Panc1 (cell line): ENCODE results near the gene FLRT1. TPM values are rescaled to one million over a fixed set of nuclear protein-coding genes. Genes with fewer than 3 reads are reported as not detected.

Source experiments
- ATAC-seq: fragments of 200-7000 bp; cut with Tn5 transposase; 2 replicates; pipeline ENCODE4 v1.9.1; 2020; ENCODE audit warnings: mild to moderate bottlenecking, moderate library complexity
- BruUV-seq: library from RNA; stranded (reverse); fragments of 400-500 nt; replicated peaks from 2 replicates; lab custom pipeline; 2021; lab: Mats Ljungman, UMichigan
- CTCF ChIA-PET: fragments of 300-600 bp; sonication (Branson Sonifier 250); formaldehyde crosslinking; loops from one replicate; lab custom pipeline; 2022; ENCODE audit warnings: antibody characterized with exemption; lab: Charles Lee
- POLR2A ChIA-PET: fragments of 300-600 bp; sonication (Branson Sonifier 250); formaldehyde crosslinking; loops from one replicate; lab custom pipeline; 2022; ENCODE audit warnings: antibody characterized with exemption; lab: Charles Lee
- DNase-seq: peaks from one replicate; pipeline ENCODE4 v3.0.0-alpha.2; 2010; ENCODE audit warnings: low read depth, low spot score
- H3K27ac ChIP-seq: 2 replicates; pipeline ENCODE4 v1.5.1; 2011; ENCODE audit warnings: mild to moderate bottlenecking, low read length, inconsistent platforms
- H3K27me3 ChIP-seq: fragments of 200-500 bp; sonication (Bioruptor generic); 2 replicates; pipeline ENCODE4 v1.6.0; 2014; ENCODE audit warnings: low read length, inconsistent platforms; ENCODE audit not compliant: control insufficient read depth, insufficient read depth
- H3K36me3 ChIP-seq: fragments of 200-500 bp; sonication (Bioruptor generic); 2 replicates; pipeline ENCODE4 v1.5.1; 2014; ENCODE audit warnings: inconsistent platforms, mild to moderate bottlenecking, low read length, moderate library complexity; ENCODE audit not compliant: control insufficient read depth, insufficient read depth
- H3K4me1 ChIP-seq: 2 replicates; pipeline ENCODE4 v1.5.1; 2011; ENCODE audit warnings: inconsistent platforms, mild to moderate bottlenecking, low read length, moderate library complexity; ENCODE audit not compliant: control insufficient read depth, insufficient read depth
- H3K4me3 ChIP-seq, 2 experiments: 2 replicates each; pipeline ENCODE4 v1.5.1; 2011 to 2012; ENCODE audit warnings: low read depth in 2 of 2, low read length in 2 of 2, mild to moderate bottlenecking in 2 of 2, inconsistent platforms in 1 of 2, moderate library complexity in 1 of 2
- H3K9me3 ChIP-seq: fragments of 200-500 bp; sonication (Bioruptor generic); 2 replicates; pipeline ENCODE4 v1.5.1; 2014; ENCODE audit warnings: low read depth, mild to moderate bottlenecking, inconsistent platforms, low read length, moderate library complexity; ENCODE audit not compliant: control insufficient read depth, insufficient read depth
- POLR2AphosphoS5 ChIP-seq: IDR thresholded peaks from 2 replicates; pipeline ENCODE4 v1.6.1; 2012; ENCODE audit warnings: mild to moderate bottlenecking, low read depth, low read length, moderate library complexity
- SIN3A ChIP-seq: IDR thresholded peaks from 2 replicates; pipeline ENCODE4 v1.6.1; 2012; ENCODE audit warnings: low read depth, mild to moderate bottlenecking, low read length, moderate library complexity, borderline replicate concordance; ENCODE audit not compliant: insufficient read depth
- TCF7L2 ChIP-seq: IDR thresholded peaks from 2 replicates; pipeline ENCODE4 v1.6.1; 2011; ENCODE audit warnings: mild to moderate bottlenecking, low read depth, low read length, inconsistent platforms
- in situ Hi-C: cut with HindIII; loops from 2 replicates; pipeline ENCODE4 v1.10.0; 2016; ENCODE audit warnings: low sequenced_read_pairs, low pct_unique_long_range_greater_than_20kb
- intact Hi-C: fragments of 100-400 bp; cut with micrococcal nuclease; formaldehyde crosslinking; loops from one replicate; pipeline ENCODE4 v1.10.0; 2022; ENCODE audit not compliant: unreplicated experiment
- total RNA-seq: library from RNA; stranded (reverse); gene quantifications from one replicate; pipeline ENCODE4 v1.2.1, GENCODE V29; 2021; ENCODE audit not compliant: unreplicated experiment
- TF ChIP-seq, protein P1 (sequence below), 2 experiments: IDR thresholded peaks; 2 replicates each; pipeline ENCODE4 v1.6.1; 2011 to 2012; ENCODE audit warnings: low read depth in 2 of 2, control low read depth in 1 of 2, low read length in 1 of 2, mild to moderate bottlenecking in 1 of 2, moderate library complexity in 1 of 2; ENCODE audit not compliant: insufficient read depth in 1 of 2
- TF ChIP-seq, protein P2 (sequence below): fragments of 450-650 bp; IDR thresholded peaks from 2 replicates; pipeline ENCODE4 v1.5.1; 2017; ENCODE audit warnings: mild to moderate bottlenecking

Gene FLRT1
- total RNA-seq, 1 experiment from 2014 or later: 0.51 TPM

DNA sequence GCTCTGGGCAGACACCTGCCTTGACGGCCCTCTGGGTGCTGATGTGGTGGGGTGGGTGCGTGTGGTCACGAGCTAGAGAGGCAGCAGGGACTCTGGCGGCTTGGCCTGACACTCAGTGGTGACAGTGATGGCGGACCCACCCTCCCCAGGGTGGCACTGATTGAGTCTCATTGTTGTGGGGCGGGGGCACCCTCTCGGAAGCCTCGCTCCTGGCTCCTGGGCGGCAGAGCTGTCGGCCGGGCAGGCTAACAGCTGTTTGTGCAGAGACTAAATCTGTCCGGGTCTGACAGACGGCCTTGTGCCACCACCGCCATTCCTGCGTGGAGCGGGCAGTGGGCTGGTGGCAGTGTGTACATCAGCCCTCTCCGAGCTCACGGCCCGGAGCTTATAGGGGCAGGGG, 15.6 kb downstream of the FLRT1 start:
- POLR2A ChIA-PET: no interaction called here
- no TSS peak for BruUV-seq
- in situ Hi-C loops: no loop called here
- ATAC-seq (no peak), DNase-seq (no peak)
- no peak overlapping the region for H3K27ac ChIP-seq
- no peak for TF ChIP-seq SIN3A
- H3K4me1 ChIP-seq: peaks cover 6% of the 10 kb centered on the region; the same call in 1 of the 2 replicates
- H3K9me3 ChIP-seq: no peaks in the 10 kb centered on the region
- H3K4me3 ChIP-seq: no peak overlapping the region
- intact Hi-C loops: no loop called here
- H3K27me3 ChIP-seq: no peaks in the 10 kb centered on the region
- CTCF ChIA-PET: no interaction called here
- H3K36me3 ChIP-seq: no peaks in the 10 kb centered on the region

DNA sequence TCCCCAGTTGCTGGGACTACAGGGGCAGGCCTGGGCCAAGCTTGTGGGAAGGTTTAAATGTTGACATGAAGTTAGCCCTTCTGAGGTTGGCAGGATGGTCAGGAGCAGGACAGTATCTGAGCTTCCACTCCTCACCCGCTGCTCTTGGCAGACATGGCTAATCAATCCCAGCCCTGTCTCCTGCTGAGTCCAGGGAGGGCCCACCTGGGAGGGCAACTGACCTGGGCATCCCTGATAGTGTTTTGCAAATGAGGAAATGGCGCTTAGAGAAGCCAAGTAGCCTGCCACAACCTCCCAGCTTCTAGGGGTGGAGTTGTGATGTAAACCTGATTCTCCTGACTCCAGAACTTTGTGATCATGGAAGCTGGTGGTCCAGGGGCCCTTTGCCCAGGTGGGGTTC, 16.7 kb downstream of the FLRT1 start:
- Histone ChIP-seq H3K27me3 (no peaks in the 10 kb centered on the region), H3K36me3 (no peaks in the 10 kb centered on the region), H3K27ac (no peak overlapping the region), H3K4me3 (no peak overlapping the region), H3K9me3 (no peaks in the 10 kb centered on the region), H3K4me1 (peaks cover 6% of the 10 kb centered on the region; the same call in 1 of the 2 replicates)
- no TSS peak for BruUV-seq
- ChIA-PET CTCF (no interaction called here), POLR2A (no interaction called here)
- TF ChIP-seq, protein P1, sequence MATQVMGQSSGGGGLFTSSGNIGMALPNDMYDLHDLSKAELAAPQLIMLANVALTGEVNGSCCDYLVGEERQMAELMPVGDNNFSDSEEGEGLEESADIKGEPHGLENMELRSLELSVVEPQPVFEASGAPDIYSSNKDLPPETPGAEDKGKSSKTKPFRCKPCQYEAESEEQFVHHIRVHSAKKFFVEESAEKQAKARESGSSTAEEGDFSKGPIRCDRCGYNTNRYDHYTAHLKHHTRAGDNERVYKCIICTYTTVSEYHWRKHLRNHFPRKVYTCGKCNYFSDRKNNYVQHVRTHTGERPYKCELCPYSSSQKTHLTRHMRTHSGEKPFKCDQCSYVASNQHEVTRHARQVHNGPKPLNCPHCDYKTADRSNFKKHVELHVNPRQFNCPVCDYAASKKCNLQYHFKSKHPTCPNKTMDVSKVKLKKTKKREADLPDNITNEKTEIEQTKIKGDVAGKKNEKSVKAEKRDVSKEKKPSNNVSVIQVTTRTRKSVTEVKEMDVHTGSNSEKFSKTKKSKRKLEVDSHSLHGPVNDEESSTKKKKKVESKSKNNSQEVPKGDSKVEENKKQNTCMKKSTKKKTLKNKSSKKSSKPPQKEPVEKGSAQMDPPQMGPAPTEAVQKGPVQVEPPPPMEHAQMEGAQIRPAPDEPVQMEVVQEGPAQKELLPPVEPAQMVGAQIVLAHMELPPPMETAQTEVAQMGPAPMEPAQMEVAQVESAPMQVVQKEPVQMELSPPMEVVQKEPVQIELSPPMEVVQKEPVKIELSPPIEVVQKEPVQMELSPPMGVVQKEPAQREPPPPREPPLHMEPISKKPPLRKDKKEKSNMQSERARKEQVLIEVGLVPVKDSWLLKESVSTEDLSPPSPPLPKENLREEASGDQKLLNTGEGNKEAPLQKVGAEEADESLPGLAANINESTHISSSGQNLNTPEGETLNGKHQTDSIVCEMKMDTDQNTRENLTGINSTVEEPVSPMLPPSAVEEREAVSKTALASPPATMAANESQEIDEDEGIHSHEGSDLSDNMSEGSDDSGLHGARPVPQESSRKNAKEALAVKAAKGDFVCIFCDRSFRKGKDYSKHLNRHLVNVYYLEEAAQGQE (IDR thresholded peaks at IDR 0.05; ENCODE audit: insufficient read depth in 1 of 2, low read depth in 2 of 2, low read length in 1 of 2): no peak
- TF ChIP-seq, protein P2, sequence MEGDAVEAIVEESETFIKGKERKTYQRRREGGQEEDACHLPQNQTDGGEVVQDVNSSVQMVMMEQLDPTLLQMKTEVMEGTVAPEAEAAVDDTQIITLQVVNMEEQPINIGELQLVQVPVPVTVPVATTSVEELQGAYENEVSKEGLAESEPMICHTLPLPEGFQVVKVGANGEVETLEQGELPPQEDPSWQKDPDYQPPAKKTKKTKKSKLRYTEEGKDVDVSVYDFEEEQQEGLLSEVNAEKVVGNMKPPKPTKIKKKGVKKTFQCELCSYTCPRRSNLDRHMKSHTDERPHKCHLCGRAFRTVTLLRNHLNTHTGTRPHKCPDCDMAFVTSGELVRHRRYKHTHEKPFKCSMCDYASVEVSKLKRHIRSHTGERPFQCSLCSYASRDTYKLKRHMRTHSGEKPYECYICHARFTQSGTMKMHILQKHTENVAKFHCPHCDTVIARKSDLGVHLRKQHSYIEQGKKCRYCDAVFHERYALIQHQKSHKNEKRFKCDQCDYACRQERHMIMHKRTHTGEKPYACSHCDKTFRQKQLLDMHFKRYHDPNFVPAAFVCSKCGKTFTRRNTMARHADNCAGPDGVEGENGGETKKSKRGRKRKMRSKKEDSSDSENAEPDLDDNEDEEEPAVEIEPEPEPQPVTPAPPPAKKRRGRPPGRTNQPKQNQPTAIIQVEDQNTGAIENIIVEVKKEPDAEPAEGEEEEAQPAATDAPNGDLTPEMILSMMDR: no peak
- TF ChIP-seq TCF7L2: no peak
- no peak for TF ChIP-seq POLR2AphosphoS5
- TF ChIP-seq SIN3A: no peak
- ATAC-seq: no peak
- intact Hi-C loops (no loop called here), in situ Hi-C loops (no loop called here)
- DNase-seq: no peak

DNA sequence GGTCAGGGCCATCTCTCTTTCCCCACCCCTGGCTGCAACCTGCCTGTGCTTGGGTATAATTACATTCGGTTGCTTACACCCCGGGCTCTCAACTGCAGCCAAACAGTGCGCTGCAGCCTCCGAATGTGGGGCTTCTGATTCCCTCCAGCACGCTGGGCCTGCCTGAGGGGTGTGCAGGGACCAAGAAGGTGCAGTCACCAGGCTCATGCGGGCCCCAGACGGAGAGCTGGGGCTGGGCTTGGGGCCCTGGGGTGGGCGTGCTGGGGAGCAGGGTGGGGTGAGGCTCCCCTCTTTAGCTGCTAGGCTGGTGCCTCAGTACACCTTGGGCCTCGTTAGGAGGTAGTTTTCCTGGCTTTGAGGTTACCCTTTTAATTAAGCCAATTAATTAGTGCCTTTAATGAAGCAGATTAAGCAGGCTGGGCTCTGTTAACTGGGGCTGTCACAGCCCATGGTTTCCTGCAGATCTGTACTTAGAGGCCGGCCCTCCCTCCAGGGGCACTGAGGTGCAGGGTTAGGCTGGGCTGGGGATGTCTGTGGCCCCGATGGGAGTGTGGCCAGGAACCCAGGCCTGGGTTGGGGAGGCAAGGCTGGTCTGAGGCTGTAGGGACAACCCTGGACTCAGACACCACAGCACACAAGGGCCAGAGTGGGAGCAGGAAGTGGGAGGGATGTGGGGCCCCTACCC, 17.3 kb downstream of the FLRT1 start:
- in situ Hi-C loops: no loop called here
- Histone ChIP-seq H3K4me1 (peaks cover 6% of the 10 kb centered on the region; the same call in 1 of the 2 replicates), H3K27ac (no peak overlapping the region), H3K36me3 (no peaks in the 10 kb centered on the region), H3K4me3 (no peak overlapping the region), H3K9me3 (no peaks in the 10 kb centered on the region), H3K27me3 (no peaks in the 10 kb centered on the region)
- CTCF ChIA-PET: no interaction called here
- ATAC-seq: no peak
- no peak for TF ChIP-seq TCF7L2
- TF ChIP-seq, protein P2: no peak
- intact Hi-C loops: no loop called here
- POLR2A ChIA-PET: interaction anchor here (0.6 kb wide), 1 partner anchor 190 kb away, joined by 20 read pairs; no protein-coding TSS in a partner anchor
- DNase-seq: no peak
- BruUV-seq: no TSS peak
